Lung (tissue), 12 donors: ENCODE results near the gene ST8SIA4. TPM values are rescaled to one million over a fixed set of nuclear protein-coding genes. Genes with fewer than 3 reads are reported as not detected.

Experiments
- ATAC-seq: fragments of 200-7000 bp; cut with Tn5 transposase; one replicate; pipeline ENCODE4 v1.9.1; 2020; ENCODE audit warnings: moderate number of reproducible peaks; ENCODE audit not compliant: insufficient read depth, low FRiP score
- DNase-seq, 3 donors: peaks; one replicate each; pipeline ENCODE4 v3.0.0-alpha.2; 2013 to 2017
- H3K27ac ChIP-seq, 2 donors: one replicate each; pipeline ENCODE4 v1.5.1; 2013; ENCODE audit warnings: mild to moderate bottlenecking in 2 of 2, moderate library complexity in 2 of 2, control low read depth in 1 of 2, inconsistent platforms in 1 of 2, low read depth in 1 of 2, low read length in 1 of 2
- H3K27me3 ChIP-seq, 3 donors: one replicate each; pipeline ENCODE4 v1.5.1; 2013; ENCODE audit warnings: low read length in 2 of 3; ENCODE audit not compliant: control insufficient read depth in 3 of 3, insufficient read depth in 3 of 3
- H3K36me3 ChIP-seq, 4 donors: one replicate each; pipeline ENCODE4 v1.5.1; 2013; ENCODE audit warnings: low read length in 4 of 4, mild to moderate bottlenecking in 1 of 4, moderate library complexity in 1 of 4; ENCODE audit not compliant: control insufficient read depth in 4 of 4, insufficient read depth in 4 of 4
- H3K4me1 ChIP-seq, 5 donors: one replicate each; pipeline ENCODE4 v1.5.1; 2013; ENCODE audit warnings: low read length in 5 of 5, mild to moderate bottlenecking in 2 of 5, moderate library complexity in 1 of 5; ENCODE audit not compliant: control insufficient read depth in 5 of 5, insufficient read depth in 5 of 5
- H3K4me3 ChIP-seq: one replicate; pipeline ENCODE4 v1.5.1; 2013; ENCODE audit warnings: mild to moderate bottlenecking, control low read depth, moderate library complexity
- H3K9ac ChIP-seq, 2 donors: one replicate each; pipeline ENCODE4 v1.5.1; 2013; ENCODE audit warnings: low read length in 2 of 2, control low read depth in 1 of 2; ENCODE audit not compliant: insufficient read depth in 1 of 2
- H3K9me3 ChIP-seq, 4 donors: one replicate each; pipeline ENCODE4 v1.5.1; 2013; ENCODE audit warnings: low read length in 3 of 4, mild to moderate bottlenecking in 1 of 4, moderate library complexity in 1 of 4; ENCODE audit not compliant: control insufficient read depth in 4 of 4, insufficient read depth in 3 of 4
- WGBS, 2 donors: extraction: QIAGEN DNeasy Blood & Tissue Kit; methylation state at CpG; one replicate each; pipeline ENCODE4 v1.1.7; 2013; 5-methylcytosine and 5-hydroxymethylcytosine counted together
- polyA plus RNA-seq, 2 donors: library from polyadenylated mRNA; stranded (reverse); fragments of 200-250 nt; gene quantifications; one replicate each; pipeline ENCODE4 v1.2.1, GENCODE V29; 2013
- total RNA-seq, 2 donors: library from RNA; depleted of rRNA in 1 of 2; stranded (reverse); fragments of >200 nt in 1 of 2; gene quantifications; one replicate each; pipeline ENCODE4 v1.2.1, GENCODE V29; 2014 to 2021
- TF ChIP-seq, protein P1 (sequence below): IDR thresholded peaks from 2 replicates; pipeline ENCODE4 v1.5.1; 2012; ENCODE audit warnings: mild to moderate bottlenecking; ENCODE audit errors: control extremely low read depth, extremely low read depth
- donor health status: control.
- donor health status: control.
- donor health status: Bipolar disorder and iron deficiency.
- donor health status: healthy.
- donor health status: DM: yes; HTN: yes; CAD: no.

ST8SIA4 gene
- total and polyA plus RNA-seq, 4 donors = 4.2 to 22.1 (median 14.2) TPM

DNA sequence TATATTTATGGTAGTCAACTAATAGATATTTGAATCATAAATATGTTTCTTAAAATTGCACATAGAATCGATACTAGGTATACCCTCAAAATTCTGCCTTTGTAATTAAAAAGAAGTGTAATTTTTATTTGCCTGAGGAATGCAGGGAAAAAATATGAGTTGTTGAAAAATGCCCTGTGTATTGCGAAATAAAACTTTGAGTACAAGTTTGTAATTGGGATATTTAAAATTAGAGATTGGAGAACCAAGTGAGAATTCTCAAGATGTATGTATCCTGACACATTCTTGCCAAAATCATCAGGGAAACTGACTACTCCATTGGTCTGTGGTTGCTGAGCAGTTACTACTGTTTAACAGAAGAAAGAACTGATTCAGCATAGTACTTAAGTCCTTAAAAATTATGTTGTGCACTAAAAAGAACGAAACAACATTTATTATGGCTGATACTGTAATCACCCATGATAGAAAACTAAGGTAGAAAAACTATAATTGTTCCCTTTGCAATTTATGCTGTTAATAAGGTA is 36.0 kb downstream of the ST8SIA4 start:
- H3K9ac ChIP-seq = no peak overlapping the region
- no peak for DNase-seq
- no peak overlapping the region for H3K27ac ChIP-seq
- H3K27me3 ChIP-seq = no peaks in the 10 kb centered on the region
- no peaks in the 10 kb centered on the region for H3K4me1 ChIP-seq
- H3K9me3 ChIP-seq = no peaks in the 10 kb centered on the region
- ATAC-seq = no peak
- TF ChIP-seq, protein P1, sequence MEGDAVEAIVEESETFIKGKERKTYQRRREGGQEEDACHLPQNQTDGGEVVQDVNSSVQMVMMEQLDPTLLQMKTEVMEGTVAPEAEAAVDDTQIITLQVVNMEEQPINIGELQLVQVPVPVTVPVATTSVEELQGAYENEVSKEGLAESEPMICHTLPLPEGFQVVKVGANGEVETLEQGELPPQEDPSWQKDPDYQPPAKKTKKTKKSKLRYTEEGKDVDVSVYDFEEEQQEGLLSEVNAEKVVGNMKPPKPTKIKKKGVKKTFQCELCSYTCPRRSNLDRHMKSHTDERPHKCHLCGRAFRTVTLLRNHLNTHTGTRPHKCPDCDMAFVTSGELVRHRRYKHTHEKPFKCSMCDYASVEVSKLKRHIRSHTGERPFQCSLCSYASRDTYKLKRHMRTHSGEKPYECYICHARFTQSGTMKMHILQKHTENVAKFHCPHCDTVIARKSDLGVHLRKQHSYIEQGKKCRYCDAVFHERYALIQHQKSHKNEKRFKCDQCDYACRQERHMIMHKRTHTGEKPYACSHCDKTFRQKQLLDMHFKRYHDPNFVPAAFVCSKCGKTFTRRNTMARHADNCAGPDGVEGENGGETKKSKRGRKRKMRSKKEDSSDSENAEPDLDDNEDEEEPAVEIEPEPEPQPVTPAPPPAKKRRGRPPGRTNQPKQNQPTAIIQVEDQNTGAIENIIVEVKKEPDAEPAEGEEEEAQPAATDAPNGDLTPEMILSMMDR = no peak
- no peak overlapping the region for H3K4me3 ChIP-seq
- peaks cover 0 to 6% (median 2%) of the 10 kb centered on the region in 4 donors for H3K36me3 ChIP-seq
- WGBS, 2 donors = 95 to 98% methylated on average over 3 of the region's 3 CpGs

DNA sequence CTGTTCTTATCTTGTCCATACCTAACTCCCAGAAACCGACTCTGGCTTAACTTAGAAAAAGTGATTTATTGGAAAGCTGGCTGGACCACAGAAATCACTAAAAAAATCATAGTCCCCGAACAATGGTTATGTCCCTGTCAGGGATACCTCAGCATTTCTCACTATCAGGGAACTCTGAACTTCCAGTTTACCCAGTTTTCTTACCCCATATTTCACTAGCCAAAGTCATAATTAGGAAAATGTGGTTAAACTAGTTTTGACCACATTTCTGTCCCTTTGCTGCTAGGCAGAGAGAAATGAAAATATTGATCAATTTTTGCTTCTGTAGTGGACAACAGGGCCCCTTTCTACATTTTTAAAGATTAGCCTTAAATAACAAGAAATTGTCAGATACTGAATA is 38.2 kb downstream of the ST8SIA4 start:
- Histone ChIP-seq H3K27me3 (no peaks in the 10 kb centered on the region), H3K27ac (no peak overlapping the region), H3K36me3 (peaks cover 0 to 2% (median under 1%) of the 10 kb centered on the region in 4 donors), H3K9me3 (no peaks in the 10 kb centered on the region), H3K9ac (no peak overlapping the region), H3K4me1 (no peaks in the 10 kb centered on the region), H3K4me3 (no peak overlapping the region)
- DNase-seq (no peak), ATAC-seq (no peak)
- 82 to 87% methylated on average over 2 of the region's 2 CpGs for WGBS, 2 donors
- TF ChIP-seq, protein P1 = no peak

DNA sequence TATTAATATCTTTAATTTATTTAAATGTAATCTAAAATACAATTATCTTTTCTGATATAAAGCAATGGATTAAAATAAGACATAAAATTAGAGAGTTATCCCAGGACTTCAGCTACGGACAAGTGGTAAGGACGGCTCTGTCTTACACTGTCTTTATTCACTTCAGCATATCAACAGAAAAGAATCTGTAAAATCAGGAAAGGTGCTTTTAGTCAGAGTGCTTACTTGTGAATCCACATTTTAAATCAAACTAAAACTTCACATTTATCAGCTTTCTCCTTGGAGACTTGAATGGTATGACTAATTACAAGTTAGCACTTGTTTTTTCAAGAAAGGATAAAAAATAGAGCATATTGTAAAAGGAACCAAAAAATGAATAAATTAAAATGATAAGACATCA is 39.3 kb downstream of the ST8SIA4 start:
- TF ChIP-seq, protein P1 = no peak
- peaks cover 0 to 2% (median 0%) of the 10 kb centered on the region in 4 donors for H3K36me3 ChIP-seq
- no peaks in the 10 kb centered on the region for H3K27me3 ChIP-seq
- H3K4me1 ChIP-seq = no peaks in the 10 kb centered on the region
- H3K9ac ChIP-seq = no peak overlapping the region
- 91 to 96% methylated on average over 2 of the region's 2 CpGs for WGBS, 2 donors
- no peak overlapping the region for H3K4me3 ChIP-seq
- ATAC-seq = no peak
- no peak overlapping the region for H3K27ac ChIP-seq
- no peaks in the 10 kb centered on the region for H3K9me3 ChIP-seq
- DNase-seq = no peak

DNA sequence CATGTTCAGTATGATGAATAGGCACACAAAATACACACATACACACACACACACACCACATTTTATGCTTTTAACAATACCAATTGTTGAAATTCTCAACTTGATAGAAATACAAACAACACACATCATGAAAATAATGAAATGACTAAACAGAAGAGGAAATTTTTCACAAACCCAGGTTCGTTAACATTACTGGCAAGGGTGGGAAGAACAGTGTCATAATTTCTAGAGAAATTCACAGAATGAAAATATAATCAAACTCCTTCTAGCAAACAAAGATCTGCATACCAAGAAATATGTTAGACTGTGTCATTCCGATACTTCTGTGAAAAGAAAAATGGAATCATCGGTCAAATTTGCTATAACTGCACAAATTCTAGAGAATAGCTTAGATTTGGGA is 41.9 kb downstream of the ST8SIA4 start:
- no peak overlapping the region for H3K27ac ChIP-seq
- H3K4me1 ChIP-seq = no peaks in the 10 kb centered on the region
- H3K36me3 ChIP-seq = peaks cover 0 to 2% (median 0%) of the 10 kb centered on the region in 4 donors
- no peaks in the 10 kb centered on the region for H3K9me3 ChIP-seq
- H3K9ac ChIP-seq = no peak overlapping the region
- WGBS, 2 donors = 91 to 96% methylated on average over 3 of the region's 3 CpGs
- TF ChIP-seq, protein P1 = no peak
- ATAC-seq (no peak), DNase-seq (no peak)
- H3K4me3 ChIP-seq = no peak overlapping the region
- H3K27me3 ChIP-seq = no peaks in the 10 kb centered on the region
